NCI-H460 (cell line): ENCODE results near the gene POP5. TPM values are rescaled to one million over a fixed set of nuclear protein-coding genes. Genes with fewer than 3 reads are reported as not detected.
A peak's percentile ranks its signal among the peaks of the same experiment; 100 is the strongest.
"Not testable (repeated sequence)": the region's sequence is repeated elsewhere in the genome, so short reads cannot be mapped to it uniquely, and the experiment has no call there.

Experiments
- DNase-seq: peaks from one replicate; pipeline ENCODE4 v3.0.0-alpha.2; 2016; ENCODE audit warnings: low read depth; ENCODE audit errors: extremely low read depth
- total RNA-seq: library from RNA; depleted of rRNA; stranded (reverse); fragments of >200 nt; shearing (Covaris generic); gene quantifications from 2 replicates; pipeline ENCODE4 v1.2.3, GENCODE V29; 2014; rRNA removed

The POP5 gene
- total RNA-seq, 1 experiment from 2014 or later: 45.6 TPM

GRCh38 chr12:120538281-120539156 lies 42.7 kb downstream of the POP5 start:
- no peak for DNase-seq

GRCh38 chr12:120537856-120538220 lies 43.4 kb downstream of the POP5 start:
- no peak for DNase-seq

GRCh38 chr12:120536064-120536791 lies 45.0 kb downstream of the POP5 start:
- no peak for DNase-seq

- peak; percentile 26 for DNase-seq
Observed at GRCh38 chr12:120534703-120535655, 46.2 kb downstream of the POP5 start.

GRCh38 chr12:120534203-120534702 lies 46.9 kb downstream of the POP5 start, which contains the start of gene RNF10:
Gene RNF10 (plus strand): TSS chr12:120534356. CDS start chr12:120534812, 456 bp downstream.
- peak; percentile 89 for DNase-seq

GRCh38 chr12:120532701-120533238 lies 48.4 kb downstream of the POP5 start:
- DNase-seq: no peak

- not testable (repeated sequence) for DNase-seq
Observed at GRCh38 chr12:120530418-120530761, 50.8 kb downstream of the POP5 start.

- DNase-seq: peak; percentile 38
Observed at GRCh38 chr12:120529641-120530417, 51.4 kb downstream of the POP5 start.

GRCh38 chr12:120528861-120529525 lies 52.2 kb downstream of the POP5 start, which contains the start of gene COQ5:
Gene COQ5 (minus strand): TSS chr12:120529158. CDS start chr12:120529141, 17 bp downstream.
- peak; percentile 82 for DNase-seq

Other genes with a start within 250 kb of the POP5 start
- 0.17 TPM in 2 replicates for gene MSI1, start 212.2 kb downstream of the POP5 start, total RNA-seq
- 847 and 1,113 TPM in 2 replicates for gene COX6A1, start 143.3 kb downstream of the POP5 start, total RNA-seq
- 88.1 and 91.3 TPM in 2 replicates for gene TRIAP1, start 135.0 kb downstream of the POP5 start, total RNA-seq
- 32.8 and 35.6 TPM in 2 replicates for gene GATC, start 135.0 kb downstream of the POP5 start, total RNA-seq
- 126 and 146 TPM in 2 replicates for gene SRSF9, start 111.7 kb downstream of the POP5 start, total RNA-seq
- gene DYNLL1, start 85.3 kb downstream of the POP5 start, total RNA-seq: 205 and 250 TPM in 2 replicates
- 47.5 and 55.1 TPM in 2 replicates for gene COQ5, start 52.2 kb downstream of the POP5 start, total RNA-seq
- 90.8 and 94.5 TPM in 2 replicates for gene RNF10, start 47.0 kb downstream of the POP5 start, total RNA-seq
- gene CABP1, start 59.2 kb upstream of the POP5 start, total RNA-seq: not detected in 2 replicates
- gene MLEC, start 105.7 kb upstream of the POP5 start, total RNA-seq: 76.6 and 77.4 TPM in 2 replicates
- 17.9 and 18.0 TPM in 2 replicates for gene UNC119B, start 129.1 kb upstream of the POP5 start, total RNA-seq
- gene ACADS, start 144.4 kb upstream of the POP5 start, total RNA-seq: 12.8 and 13.6 TPM in 2 replicates